A549 (cell line): ENCODE data around the gene PRKN.

Experiments used
- BHLHE40 ChIP-seq: IDR thresholded peaks from 2 replicates; pipeline ENCODE4 v1.6.1; 2012; ENCODE audit warnings: low read depth, low read length, inconsistent platforms
- CEBPB ChIP-seq, 2 experiments: fragments of >200 bp in 1 of 2; sonication (Bioruptor Twin) in 1 of 2; formaldehyde crosslinking in 1 of 2; IDR thresholded peaks; 2 replicates each; pipeline ENCODE4 v1.6.1; 2012 to 2016
- CTCF ChIP-seq: fragments of >200 bp; sonication (Bioruptor Twin); formaldehyde crosslinking; IDR thresholded peaks from 3 replicates; pipeline ENCODE4 v1.5.1; 2016
- ESRRA ChIP-seq: fragments of 150-350 bp; IDR thresholded peaks from 2 replicates; pipeline ENCODE4 v1.6.1; 2014; ENCODE audit warnings: mild to moderate bottlenecking, low read length, borderline replicate concordance
- HES2 ChIP-seq: fragments of >200 bp; sonication (Bioruptor Twin); formaldehyde crosslinking; IDR thresholded peaks from 2 replicates; pipeline ENCODE4 v1.6.1; 2016
- HOXA7 ChIP-seq: fragments of 250-450 bp; sonication (Bioruptor Pico); IDR thresholded peaks from 2 replicates; pipeline ENCODE4 v1.5.0; 2020; ENCODE audit warnings: mild to moderate bottlenecking, moderate library complexity
- MAX ChIP-seq: IDR thresholded peaks from 2 replicates; pipeline ENCODE4 v1.6.1; 2012
- MYC ChIP-seq: IDR thresholded peaks from 2 replicates; pipeline ENCODE4 v1.6.1; 2012; ENCODE audit warnings: mild to moderate bottlenecking, inconsistent platforms, low read length, improper control_type of control experiment, borderline replicate concordance
- POLR2A ChIP-seq: IDR thresholded peaks from 2 replicates; pipeline ENCODE4 v1.6.1; 2012; ENCODE audit warnings: mild to moderate bottlenecking, low read length
- RAD21 ChIP-seq, 2 experiments: fragments of >200 bp in 1 of 2; sonication (Bioruptor Twin) in 1 of 2; formaldehyde crosslinking in 1 of 2; IDR thresholded peaks in 1 of 2; conservative IDR thresholded peaks in 1 of 2; 2 replicates in 1 of 2; 3 replicates in 1 of 2; pipeline ENCODE4 v1.6.1; 2012 to 2018; ENCODE audit warnings: inconsistent platforms in 1 of 2

GRCh38 chr6:162512744-162513143 is 214.8 kb downstream of the PRKN start:
- TF ChIP-seq MAX (no peak), CTCF (no peak), MYC (no peak), HES2 (no peak), BHLHE40 (no peak), POLR2A (no peak), RAD21 (conservative IDR thresholded peaks at IDR 0.05 in 1 of 2, IDR thresholded peaks at IDR 0.05 in 1 of 2) (no peak), ESRRA (no peak), HOXA7 (CRISPR knock-in tag) (no peak), CEBPB (IDR thresholded peaks at IDR 0.05) (no peak)
